ENCODE measurements around the gene FNDC4. TPM values are rescaled to one million over a fixed set of nuclear protein-coding genes. Genes with fewer than 3 reads are reported as not detected.

The FNDC4 gene
- total and polyA plus RNA-seq, 4 donors: 11.4 to 165 (median 41.8) TPM

- peaks cover 0 to 10% (median 9%) of the 10 kb centered on the region in 4 donors for H3K4me1 ChIP-seq (ENCODE audit: control insufficient read depth in 4 of 4, insufficient read depth in 4 of 4, low read length in 3 of 4)
- no peak overlapping the region for H3K4me3 ChIP-seq (ENCODE audit: low read depth in 1 of 3, low read length in 3 of 3)
- WGBS: 89% methylated on average over 4 of the region's 4 CpGs
- peaks cover 2 to 34% (median 20%) of the 10 kb centered on the region in 4 donors for H3K36me3 ChIP-seq (ENCODE audit: control insufficient read depth in 4 of 4, insufficient read depth in 3 of 4, low read depth in 1 of 4, low read length in 3 of 4)
- H3K27me3 ChIP-seq (ENCODE audit: control insufficient read depth in 4 of 4, insufficient read depth in 4 of 4, low read length in 3 of 4): no peaks in the 10 kb centered on the region
- DNase-seq (ENCODE audit: low spot score): no peak
- H3K27ac ChIP-seq (ENCODE audit: low read depth in 1 of 2, low read length in 2 of 2): no peak overlapping the region
- H3K9me3 ChIP-seq (ENCODE audit: control insufficient read depth in 4 of 4, low read length in 3 of 4): no peaks in the 10 kb centered on the region
- TF ChIP-seq RAD21 (IDR thresholded peaks at IDR 0.05): no peak
- no peak overlapping the region for H3K9ac ChIP-seq (ENCODE audit: low read depth in 1 of 2, low read length in 2 of 2)
Observed at GRCh38 chr2:27518782-27519113, 23.7 kb upstream of the FNDC4 start.

- no peak overlapping the region for H3K4me3 ChIP-seq (ENCODE audit: low read depth in 1 of 3, low read length in 3 of 3)
- 59% methylated on average over 5 of the region's 5 CpGs for WGBS
- DNase-seq (ENCODE audit: low spot score): no peak
- no peaks in the 10 kb centered on the region for H3K9me3 ChIP-seq (ENCODE audit: control insufficient read depth in 4 of 4, low read length in 3 of 4)
- no peaks in the 10 kb centered on the region for H3K27me3 ChIP-seq (ENCODE audit: control insufficient read depth in 4 of 4, insufficient read depth in 4 of 4, low read length in 3 of 4)
- TF ChIP-seq RXRA (IDR thresholded peaks at IDR 0.05) (peak in 1 of 2 donors; percentile 16), ZBTB33 (IDR thresholded peaks at IDR 0.05) (no peak)
- peaks cover 2 to 31% (median 18%) of the 10 kb centered on the region in 4 donors for H3K36me3 ChIP-seq (ENCODE audit: control insufficient read depth in 4 of 4, insufficient read depth in 3 of 4, low read depth in 1 of 4, low read length in 3 of 4)
- H3K9ac ChIP-seq (ENCODE audit: low read depth in 1 of 2, low read length in 2 of 2): no peak overlapping the region
- peaks cover 0 to 10% (median 9%) of the 10 kb centered on the region in 4 donors for H3K4me1 ChIP-seq (ENCODE audit: control insufficient read depth in 4 of 4, insufficient read depth in 4 of 4, low read length in 3 of 4)
- H3K27ac ChIP-seq (ENCODE audit: low read depth in 1 of 2, low read length in 2 of 2): no peak overlapping the region
Observed at GRCh38 chr2:27518113-27518781, 23.2 kb upstream of the FNDC4 start.

GRCh38 chr2:27509326-27509725 is 14.3 kb upstream of the FNDC4 start:
- Histone ChIP-seq H3K27me3 (ENCODE audit: control insufficient read depth in 4 of 4, insufficient read depth in 4 of 4, low read length in 3 of 4) (no peaks in the 10 kb centered on the region), H3K4me3 (ENCODE audit: low read depth in 1 of 3, low read length in 3 of 3) (no peak overlapping the region), H3K9ac (ENCODE audit: low read depth in 1 of 2, low read length in 2 of 2) (no peak overlapping the region), H3K9me3 (ENCODE audit: control insufficient read depth in 4 of 4, low read length in 3 of 4) (no peaks in the 10 kb centered on the region), H3K36me3 (ENCODE audit: control insufficient read depth in 4 of 4, insufficient read depth in 3 of 4, low read depth in 1 of 4, low read length in 3 of 4) (peaks cover 0 to 21% (median 17%) of the 10 kb centered on the region in 4 donors), H3K27ac (ENCODE audit: low read depth in 1 of 2, low read length in 2 of 2) (no peak overlapping the region), H3K4me1 (ENCODE audit: control insufficient read depth in 4 of 4, insufficient read depth in 4 of 4, low read length in 3 of 4) (peaks cover 4 to 28% (median 17%) of the 10 kb centered on the region in 4 donors)
- WGBS: 74% methylated on average over 6 of the region's 6 CpGs
- no peak for DNase-seq (ENCODE audit: low spot score)
- TF ChIP-seq CTCF (IDR thresholded peaks at IDR 0.05; ENCODE audit: low read depth, low read length, missing input control) (no peak), GABPA (IDR thresholded peaks at IDR 0.05 in 1 of 2, conservative IDR thresholded peaks at IDR 0.05 in 1 of 2) (no peak), ZBTB33 (IDR thresholded peaks at IDR 0.05) (no peak), JUND (IDR thresholded peaks at IDR 0.05) (no peak), FOXA1 (IDR thresholded peaks at IDR 0.05) (no peak), RAD21 (IDR thresholded peaks at IDR 0.05) (no peak), FOXA2 (IDR thresholded peaks at IDR 0.05) (no peak), ATF3 (IDR thresholded peaks at IDR 0.05) (no peak), MAX (IDR thresholded peaks at IDR 0.05) (no peak), HNF4A (conservative IDR thresholded peaks at IDR 0.05) (no peak), HNF4G (IDR thresholded peaks at IDR 0.05) (no peak), SP1 (IDR thresholded peaks at IDR 0.05) (no peak), REST (IDR thresholded peaks at IDR 0.05) (no peak), NR2F2 (IDR thresholded peaks at IDR 0.05) (no peak)
